HG03469 (cell line): ENCODE measurements around the gene RPL36AL.

Experiments
- ATAC-seq: cut with Tn5 transposase; IDR thresholded peaks from one replicate; pipeline ENCODE4 v1.9.1; 2021; ENCODE audit warnings: mild to moderate bottlenecking, moderate library complexity, moderate number of reproducible peaks; ENCODE audit not compliant: unreplicated experiment

RPL36AL gene

DNA sequence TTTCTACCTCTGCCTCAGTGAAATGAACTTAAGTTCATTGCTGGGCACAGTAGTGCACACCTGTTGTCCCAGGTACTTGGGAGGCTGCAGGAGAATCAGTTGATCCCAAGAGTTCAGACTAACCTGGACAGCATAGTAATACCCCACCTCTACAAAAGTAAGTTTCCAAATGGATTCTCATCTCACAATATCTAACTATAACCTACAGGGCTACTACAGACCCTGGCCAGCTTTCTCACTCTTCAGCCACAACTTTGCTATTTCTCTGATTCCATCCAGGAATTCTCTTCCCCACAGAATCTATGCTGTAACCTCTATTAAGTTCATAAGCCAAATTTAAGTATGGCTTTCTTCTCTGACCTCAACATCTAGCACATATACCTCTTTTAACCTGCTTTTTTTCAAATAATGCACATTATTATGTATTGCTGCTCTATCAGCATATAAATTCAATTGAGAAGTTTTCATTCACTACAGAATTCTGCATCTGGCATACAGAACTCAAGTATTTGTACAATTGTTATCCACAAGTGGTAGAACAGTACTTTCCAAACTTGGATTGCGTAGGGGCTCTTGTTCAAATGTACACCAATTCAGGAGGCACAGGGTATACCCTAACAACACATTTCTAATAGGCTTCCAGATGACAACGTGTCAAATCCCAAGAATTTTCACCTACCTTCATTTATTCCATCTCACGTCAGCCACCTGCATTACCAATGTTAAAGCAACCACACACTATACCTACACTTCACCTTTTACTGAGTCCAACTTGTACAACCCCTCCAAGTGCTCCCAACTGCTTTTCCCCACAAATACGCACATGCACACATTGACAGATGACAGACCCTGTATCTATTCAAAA, 38.1 kb downstream of the RPL36AL start:
- no peak for ATAC-seq

GRCh38 chr14:49581209-49582112, 39.0 kb downstream of the RPL36AL start:
- ATAC-seq = no peak

GRCh38 chr14:49579841-49580240, 40.6 kb downstream of the RPL36AL start:
- no peak for ATAC-seq

- no peak for ATAC-seq
These were observed 42.3 kb downstream of the RPL36AL start for GRCh38 chr14:49578141-49578540.

- no peak for ATAC-seq
These were observed 46.4 kb downstream of the RPL36AL start for GRCh38 chr14:49574038-49574437.

GRCh38 chr14:49569281-49569680, 51.1 kb downstream of the RPL36AL start:
- no peak for ATAC-seq
